NCI-H69 (cell line): ENCODE measurements around the gene SCARB1.
A peak's percentile ranks its signal among the peaks of the same experiment; 100 is the strongest.

Experiments
- DNase-seq: peaks from one replicate; lab custom pipeline; 2025; lab: John Stamatoyannopoulos, UW

The SCARB1 gene

DNA sequence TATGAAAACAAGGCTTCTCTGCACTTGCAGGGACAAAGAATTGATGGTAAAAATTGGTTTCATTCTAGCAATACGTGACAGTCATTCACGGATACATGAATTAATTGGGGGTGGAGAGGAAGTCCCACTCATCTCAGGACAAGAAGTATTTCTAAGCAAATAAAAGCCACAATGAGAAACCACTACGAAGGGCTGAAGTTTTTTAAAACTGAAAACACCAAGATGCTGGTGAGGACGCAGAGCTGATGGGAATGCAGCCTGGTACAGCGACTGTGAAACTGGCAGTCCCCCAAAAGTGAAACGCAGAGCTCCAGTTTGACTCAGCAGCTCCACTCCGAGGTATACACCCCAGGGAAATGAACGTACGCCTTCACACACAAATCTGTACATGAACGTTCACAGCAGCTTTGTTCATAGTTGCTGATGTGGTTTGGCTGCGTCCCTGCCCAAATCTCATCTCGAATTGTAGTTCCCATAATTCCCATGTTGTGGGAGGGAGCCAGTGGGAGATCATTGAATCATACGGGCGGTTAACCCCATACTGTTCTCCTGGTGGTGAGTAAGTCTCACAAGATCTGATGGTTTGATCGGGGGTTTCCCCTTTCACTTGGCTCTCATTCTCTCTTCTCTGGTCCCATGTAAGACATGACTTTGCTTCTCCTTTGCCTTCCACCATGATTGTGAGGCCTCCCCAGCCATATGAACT is 89.0 kb downstream of the SCARB1 start:
- peak; percentile 58 for DNase-seq

DNA sequence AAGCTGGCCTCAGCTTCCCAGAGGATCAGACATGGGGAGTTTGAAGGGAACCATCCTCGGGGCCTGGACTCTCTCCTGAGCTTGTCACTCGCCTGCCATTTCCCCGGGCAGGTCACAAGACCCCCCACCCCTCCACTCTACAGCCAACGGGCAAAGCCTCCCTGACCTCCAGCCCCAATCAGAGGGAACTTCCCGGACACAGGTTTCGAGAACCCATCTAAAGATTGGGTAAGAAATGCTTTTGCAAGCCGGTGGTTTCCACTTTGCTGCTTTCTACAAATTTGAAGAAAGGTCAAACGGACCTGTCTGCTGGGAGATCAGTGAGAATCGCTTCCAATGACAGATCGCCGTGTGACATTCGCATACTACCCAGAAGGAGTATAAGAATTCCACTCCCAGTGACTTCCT is 89.6 kb downstream of the SCARB1 start:
- DNase-seq = no peak

DNA sequence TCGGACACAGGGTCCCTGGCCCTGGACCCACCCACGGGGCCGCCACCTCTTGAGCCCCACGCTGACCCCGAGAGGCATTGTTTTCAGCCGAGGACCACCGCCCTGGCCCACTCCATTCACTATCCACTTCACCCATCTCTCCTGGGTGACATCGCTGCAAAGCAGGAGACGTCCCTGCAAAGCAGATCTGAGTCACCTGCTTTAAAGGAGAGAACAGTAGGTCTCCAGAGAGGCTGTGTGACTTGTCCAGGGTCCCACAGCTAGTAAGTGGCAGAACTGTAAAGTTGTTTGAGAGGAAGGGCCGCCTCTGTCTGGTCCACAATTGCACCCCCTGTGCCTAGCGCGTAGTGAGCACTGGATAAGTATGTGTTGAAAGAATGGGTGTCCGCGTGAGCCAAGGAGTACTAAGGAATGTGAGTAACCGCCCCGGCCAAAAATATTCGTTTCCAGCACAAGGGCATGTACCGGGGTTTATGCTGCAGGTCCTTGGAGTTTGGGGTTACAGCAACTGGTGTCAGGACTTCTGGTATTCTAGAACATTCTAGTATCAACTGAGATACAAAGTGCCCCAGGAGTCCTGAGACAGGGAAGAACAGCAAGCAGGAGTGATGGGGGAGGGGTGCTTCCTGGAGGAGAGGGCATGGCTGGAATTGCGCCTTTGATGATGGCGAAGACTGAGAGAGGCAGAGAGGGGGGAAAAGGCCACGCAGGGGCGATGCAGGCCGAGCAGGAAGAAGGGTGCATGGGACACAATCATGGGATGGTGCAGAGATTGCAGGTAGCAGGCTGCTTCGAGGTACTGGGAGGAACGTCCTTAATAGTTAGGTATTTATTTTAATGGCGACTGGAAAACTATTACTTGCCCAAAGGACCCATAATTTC is 91.1 kb downstream of the SCARB1 start:
- no peak for DNase-seq

DNA sequence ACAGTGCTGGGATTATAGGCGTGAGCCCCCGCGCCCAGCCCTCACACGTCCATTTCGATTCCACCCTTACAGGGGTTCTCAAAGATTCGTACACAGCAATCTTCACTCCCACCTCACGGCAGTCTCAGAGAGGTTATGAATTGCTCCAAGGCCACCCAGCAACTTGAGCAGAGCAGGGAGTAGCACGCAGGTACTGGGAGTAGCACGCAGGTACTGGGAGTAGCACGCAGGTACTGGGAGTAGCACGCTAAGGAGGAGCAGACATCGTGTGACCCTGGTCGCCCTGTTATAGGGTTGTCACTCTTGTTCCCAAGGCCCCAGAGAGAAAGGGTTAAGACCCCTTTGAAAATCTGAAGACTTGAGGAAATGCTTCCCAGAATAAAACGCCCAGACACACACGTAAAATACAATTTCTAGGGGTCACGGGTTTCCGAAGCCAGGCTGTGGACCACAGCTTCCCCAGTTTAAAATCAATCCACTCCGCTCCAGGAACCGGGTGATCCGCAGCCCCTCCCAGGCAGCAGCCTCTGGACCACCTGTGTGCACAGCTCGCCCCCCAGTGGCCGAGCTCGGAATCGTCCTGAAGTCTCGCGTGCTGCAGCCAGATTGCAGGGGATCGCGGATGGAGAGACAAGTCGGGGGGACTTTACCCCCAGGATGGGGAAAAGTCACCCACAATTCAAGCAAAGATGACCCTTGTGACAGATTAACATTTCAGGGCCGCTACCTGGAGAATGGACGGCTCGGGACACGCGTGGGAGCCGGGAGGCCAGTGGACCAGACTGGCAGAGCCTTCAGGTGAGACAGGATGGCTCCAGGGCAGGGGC is 92.0 kb downstream of the SCARB1 start:
- peak; percentile 83 for DNase-seq

DNA sequence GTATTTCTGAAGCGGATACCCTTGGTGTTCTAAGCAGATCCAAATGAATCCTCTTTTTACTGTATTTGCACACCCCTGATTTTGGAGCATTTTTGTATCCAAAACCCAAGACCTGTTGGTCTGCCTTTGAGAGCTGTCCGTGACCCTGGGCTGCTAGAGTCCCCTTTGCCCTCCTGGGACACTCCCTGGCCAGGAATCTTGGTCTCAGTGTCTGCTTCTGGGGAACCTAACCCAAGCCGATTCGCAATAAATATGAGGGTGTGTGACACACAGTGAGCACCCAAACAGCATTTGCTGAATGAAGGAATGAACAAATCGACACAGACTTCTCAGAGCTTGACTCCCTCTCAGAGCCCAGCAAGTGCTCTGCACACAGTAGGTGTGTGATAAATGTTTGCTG is 92.9 kb downstream of the SCARB1 start:
- DNase-seq = no peak

DNA sequence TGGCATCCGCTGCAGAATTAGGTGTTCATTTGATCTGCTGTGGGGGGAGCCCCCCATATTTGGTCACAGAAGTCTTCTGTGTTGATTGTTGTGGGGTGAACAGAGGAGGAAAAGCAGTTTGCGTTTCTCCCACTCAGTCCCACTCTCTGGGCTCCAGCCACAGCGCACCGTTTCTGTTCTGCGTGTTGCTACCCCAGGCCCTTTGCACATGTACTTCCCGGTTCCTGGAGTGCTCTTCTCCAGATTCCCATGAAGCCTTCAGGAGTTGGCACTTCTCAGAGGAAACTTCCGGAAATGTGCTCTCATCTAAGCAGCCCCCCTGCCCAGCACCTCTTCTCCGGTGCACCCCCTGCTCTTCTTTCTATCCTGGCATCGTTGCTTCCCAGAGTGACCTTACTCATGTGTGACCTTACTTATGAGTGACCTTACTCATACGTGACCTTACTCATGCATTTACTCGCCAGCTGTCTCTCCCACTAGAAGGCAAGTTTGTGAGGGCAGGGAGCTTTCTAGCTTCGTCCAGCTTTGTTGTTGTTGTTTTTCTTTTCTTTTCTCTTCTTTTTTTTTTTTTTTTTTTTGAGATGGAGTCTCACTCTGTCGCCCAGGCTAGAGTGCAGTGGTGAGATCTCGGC is 93.7 kb downstream of the SCARB1 start:
- DNase-seq = no peak

DNA sequence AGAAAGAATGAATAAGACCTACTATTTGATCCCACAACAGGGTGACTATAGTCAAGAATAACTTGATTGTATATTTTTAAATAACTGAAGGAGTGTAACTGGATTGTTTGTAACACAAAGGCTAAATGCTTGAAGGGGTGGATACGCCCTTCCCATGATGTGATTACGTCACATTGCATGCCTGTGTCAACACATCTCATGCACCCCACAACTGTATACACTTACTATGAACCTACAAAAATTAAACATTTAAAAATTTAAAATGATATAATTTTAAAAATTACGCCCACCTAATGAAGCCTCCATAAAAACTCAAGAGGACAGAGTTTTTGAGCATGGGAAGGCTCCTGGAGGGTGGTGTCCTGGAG is 94.5 kb downstream of the SCARB1 start:
- no peak for DNase-seq

DNA sequence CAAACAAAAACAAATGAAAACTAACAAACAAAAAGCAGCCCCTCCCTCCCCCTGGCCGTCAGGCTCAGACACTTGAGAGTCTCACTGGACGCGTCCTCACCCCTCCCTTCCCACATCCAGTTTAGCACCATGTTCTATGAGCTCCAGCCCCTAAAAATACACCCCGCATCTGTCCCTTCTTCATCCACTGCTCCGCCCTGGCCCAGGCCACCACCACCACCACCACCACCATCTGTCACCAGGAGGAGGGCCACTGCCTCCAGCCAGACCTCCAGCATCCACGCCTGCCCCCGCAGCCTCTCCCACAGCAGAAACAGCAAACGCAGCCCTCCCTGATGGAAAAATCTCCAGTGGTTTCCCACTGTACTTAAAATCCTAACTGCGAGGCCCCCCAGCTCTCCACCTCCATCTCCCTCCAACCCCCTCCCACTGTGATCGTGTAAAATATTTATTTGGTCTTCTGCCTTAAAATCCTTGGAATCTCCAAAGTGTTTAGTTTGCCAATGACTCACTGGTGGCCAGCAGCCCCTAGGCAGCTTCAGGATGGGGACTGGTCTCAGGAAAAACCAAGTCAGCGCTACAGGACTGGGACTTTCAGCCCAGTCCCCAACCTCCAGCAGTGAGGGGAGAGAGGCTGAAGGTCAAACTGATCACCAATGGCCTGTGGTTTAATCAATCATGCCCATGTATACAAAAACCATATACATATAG is 95.1 kb downstream of the SCARB1 start:
- DNase-seq = no peak

DNA sequence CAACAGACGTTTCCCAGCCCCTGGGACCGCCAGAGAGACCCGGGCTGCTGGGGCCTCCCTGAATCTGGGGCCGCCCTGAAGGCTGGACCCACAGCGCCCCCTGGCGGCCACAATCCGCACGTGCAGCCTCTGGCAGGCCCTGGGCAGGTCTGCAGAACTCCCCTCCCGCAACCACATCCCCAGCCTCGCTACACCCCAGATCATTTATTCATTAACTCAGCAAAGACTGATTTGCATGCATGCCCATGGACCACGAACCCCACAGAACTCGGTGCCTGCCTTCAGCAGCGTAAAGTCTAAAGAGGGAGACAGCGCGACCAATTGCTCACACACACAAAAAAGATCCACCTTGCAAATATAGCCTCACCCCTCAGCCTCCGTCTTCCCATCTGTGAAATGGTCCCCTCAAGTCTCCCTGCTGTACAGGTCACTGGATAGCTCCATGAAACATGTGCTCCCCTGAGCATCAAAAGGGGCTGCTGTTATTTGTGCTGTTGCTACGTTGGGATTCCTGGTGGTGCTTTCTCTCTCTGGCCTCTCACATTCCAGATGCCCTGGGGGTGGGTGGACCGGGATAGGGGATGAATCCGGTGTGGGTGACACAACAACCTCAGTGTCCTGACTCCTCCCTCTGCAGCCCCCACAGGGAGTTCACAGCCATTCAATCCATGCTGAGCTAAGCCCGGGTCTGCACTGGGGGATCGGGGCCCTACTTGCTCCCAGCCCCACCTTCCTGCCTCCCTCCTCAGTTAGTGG is 96.4 kb downstream of the SCARB1 start:
- DNase-seq = peak; percentile 80

DNA sequence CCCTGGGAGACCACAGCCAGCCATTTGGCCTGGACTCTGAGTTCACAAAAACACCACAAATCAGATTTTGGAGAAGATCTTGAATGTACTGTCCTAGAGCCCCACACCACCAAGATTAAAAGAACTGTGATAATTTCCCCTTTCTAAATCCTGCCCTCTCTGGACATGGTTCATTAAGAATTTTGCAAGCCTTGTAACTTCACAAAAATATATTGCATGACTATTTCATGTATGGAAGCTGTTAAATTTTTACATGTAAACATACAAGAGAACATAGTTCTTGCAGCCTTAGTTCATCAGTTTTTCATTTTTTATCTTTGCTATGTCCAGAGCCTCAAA is 97.0 kb downstream of the SCARB1 start:
- no peak for DNase-seq

DNA sequence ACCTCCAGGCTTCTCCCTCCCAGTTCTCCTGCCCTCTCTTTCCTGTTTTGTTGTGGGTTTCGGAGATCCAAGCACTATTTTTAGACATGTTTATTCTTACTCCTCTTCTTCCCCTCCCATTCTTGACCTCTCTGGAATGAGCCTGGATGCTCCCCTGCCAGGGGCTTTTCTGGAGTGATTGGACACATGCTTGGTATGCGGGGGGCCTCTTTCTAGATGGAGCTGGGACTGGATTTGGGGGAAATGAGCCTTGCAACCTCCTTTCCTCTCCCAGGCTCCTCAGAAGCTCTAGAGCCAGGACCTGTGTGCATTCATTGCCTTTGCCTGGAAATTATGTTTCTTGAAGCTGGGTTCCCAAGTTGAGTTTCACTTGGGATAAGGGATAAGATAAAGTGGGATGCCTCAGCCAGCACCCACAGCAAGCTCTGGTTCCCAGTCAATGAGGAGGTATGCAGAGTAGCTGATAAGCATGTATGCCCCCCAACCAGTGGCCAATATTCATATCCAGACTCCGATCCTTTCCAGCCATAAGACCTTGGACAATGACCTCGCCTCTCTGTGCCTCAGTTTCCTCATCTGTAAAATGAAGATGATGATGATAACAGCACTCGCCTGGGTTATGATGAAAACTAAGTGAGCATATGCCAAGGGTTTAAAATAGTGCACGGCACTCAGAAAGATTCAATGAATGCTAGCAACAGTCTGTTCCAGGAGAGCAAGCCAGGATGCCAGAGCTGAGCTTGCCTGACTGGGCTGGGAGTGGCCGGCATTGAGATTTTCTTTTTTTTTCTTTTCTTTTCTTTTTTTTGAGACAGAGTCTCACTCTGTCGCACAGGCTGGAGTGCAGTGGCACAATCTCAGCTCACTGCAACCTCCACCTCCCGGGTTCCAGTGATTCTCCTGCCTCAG is 97.8 kb downstream of the SCARB1 start:
- DNase-seq = no peak

DNA sequence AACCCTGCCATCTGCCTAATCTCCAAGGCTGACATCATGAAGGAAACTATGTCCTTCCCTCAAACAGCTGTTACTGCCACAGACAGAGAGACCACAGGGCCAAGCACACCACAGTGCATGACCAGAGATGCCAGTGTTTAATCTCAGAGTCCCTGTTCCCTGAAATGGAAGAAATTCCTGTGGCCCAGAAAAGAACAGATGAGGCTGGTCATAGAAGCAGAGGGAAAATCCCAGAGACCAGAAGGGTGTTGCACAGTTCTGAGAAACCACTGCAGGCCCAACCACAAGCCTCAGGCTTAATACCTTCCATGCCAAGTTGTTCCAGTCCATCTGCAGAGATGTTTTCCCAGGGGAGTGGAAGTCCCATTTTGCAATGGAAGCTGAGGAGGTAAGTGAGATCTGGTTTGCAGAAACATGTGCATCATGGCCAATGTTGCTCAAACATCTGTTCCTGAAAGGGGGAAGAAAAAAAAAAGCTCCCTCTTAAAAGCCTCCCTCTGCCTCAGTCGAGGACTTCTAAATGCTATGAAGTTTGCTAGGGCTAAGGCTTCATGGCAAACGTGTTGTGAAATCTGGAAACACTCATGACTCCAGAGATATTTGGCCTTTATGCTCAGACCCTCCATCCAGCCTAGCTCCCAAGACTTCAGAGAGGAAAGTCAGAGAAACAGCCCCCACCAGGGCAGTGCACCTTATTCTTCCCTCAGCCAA is 98.6 kb downstream of the SCARB1 start:
- DNase-seq = no peak

DNA sequence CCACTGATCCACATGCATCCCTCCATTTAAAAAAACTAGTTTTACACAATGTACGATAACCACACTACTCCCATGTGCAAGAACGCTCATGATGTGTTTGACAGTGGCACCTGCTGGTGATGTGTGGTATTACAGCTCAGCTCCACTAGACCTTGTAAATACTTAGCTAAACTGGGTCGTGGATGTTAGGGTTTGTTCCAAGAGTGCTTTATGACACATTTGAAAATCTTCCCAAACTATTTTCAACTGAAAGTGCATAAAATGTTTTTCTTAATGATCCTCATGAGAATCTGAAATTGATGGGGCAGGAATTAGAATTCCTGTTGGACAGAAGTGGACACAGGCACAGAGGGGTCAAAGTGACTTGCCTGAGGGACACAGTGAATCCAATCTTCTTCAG is 99.2 kb downstream of the SCARB1 start:
- peak; percentile 54 for DNase-seq

DNA sequence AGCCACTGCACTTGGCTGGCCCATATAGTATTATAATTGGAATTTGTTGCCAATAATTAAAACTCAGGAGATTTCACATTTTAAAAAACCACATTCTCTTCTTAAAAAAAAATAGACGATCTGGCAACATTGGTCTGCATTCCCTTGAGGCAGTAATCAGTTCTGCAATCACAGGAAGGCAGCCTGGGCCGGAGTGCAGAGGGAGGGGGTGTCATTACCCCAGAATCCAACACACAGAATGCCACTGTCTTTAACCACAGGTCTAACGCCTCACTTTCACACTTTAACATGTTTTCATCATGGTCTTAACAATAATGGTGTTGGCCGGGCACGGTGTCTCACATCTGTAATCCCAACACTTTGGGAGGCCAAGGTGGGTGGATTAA is 100.1 kb downstream of the SCARB1 start:
- DNase-seq = no peak

DNA sequence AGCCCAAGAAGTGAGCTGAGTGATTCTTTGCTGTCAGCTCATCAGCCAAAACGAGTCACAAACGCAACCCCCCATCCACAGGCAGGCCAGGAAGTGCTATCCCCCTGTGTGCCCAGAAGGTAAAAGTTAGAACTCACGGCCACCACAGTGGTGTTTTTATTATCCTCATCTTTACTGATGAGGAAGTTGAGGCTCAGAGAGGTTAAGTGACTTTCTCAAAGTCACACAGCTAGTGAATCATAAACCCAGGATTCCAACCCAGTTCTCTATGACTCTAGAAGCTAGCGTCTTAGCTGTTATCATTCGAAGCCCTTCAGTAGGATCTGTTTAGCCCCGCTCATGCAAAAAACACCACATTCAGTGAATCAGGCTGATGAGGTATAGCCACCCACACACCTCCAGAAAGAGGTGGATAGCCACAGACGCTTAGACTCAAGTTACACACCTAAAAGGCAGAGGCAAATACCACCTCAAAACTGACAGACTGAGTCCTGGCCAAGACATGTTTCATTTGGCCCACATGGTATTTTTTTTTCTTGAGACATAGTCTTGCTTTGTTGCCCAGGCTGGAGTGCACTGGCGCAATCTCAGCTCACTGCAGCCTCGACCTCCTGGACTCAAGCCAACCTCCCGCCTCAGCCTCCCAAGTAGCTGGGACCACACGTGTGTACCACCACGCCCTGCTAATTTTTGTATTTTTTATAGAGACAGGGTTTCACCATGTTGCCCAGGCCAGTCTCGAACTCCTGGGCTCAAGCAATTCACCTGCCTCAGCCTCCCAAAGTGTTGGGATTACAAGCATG is 100.7 kb downstream of the SCARB1 start:
- no peak for DNase-seq

DNA sequence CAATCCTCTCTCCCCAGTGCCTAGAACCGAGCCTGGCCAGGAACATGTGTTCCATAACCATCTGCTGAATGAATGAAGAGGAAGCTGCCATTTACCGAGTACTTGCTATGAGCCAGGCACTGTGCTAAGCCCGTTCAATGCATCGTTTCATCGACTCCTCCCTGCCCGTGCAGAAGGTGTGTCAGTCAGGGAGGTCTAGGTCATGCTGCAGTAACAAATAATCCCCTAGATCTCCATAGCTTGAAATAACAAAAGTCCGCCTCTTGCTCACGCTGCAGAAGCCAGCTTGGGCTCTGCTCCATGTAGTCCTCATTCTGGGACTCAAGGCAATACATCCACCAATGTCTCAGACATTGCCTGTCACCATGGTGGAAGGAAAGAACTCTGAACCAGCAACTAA is 101.3 kb downstream of the SCARB1 start:
- no peak for DNase-seq

DNA sequence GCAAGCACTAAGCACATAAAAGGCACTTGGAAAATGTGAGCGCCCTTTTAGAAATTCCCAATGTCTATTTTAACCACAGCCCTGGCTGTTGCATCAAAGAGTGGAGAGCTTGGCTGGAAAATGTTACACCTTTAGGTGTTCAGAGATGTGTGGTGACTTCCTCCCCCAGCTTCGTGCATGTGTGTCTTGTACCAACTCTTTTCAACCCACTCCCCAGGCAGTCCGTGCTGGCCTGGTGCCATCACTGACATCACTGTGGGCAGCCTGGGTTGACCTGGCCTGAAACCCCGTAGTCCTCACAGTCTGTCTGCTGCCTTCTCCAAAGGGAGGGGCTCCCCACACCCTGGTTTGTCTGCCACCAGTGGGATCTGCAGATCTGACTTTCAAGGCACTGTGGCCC is 101.8 kb downstream of the SCARB1 start:
- DNase-seq = peak; percentile 79

DNA sequence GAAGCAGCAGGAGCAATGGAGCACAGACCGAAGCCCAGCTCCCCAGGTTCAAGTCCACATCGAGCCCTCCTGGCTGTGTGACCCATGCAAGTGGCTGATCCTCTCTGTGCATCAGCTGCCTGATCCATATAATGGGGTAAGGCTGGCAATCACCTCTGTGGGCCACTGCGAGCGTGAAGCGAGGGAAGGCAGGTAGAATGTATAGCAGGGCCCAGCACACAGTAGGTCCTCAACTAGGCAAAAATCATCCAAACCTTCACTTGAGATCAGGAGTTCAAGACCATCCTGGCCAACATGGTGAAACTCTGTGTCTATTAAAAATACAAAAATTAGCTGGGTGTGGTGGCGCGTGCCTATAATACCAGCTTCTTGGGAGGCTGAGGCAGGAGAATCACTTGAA is 102.6 kb downstream of the SCARB1 start:
- no peak for DNase-seq
